ENCODE results near the gene TMEM131L. TPM values are rescaled to one million over a fixed set of nuclear protein-coding genes. Genes with fewer than 3 reads are reported as not detected.
A peak's percentile ranks its signal among the peaks of the same experiment; 100 is the strongest.

TMEM131L gene
- total RNA-seq, 1 experiment from 2014 or later = 19.7 TPM

- H3K9ac ChIP-seq (ENCODE audit: low read length) = peak overlapping the region; percentile 55
- H3K4me3 ChIP-seq (replicated peaks in 1 of 2; ENCODE audit: low read depth in 1 of 2, low read length in 2 of 2) = no peak overlapping the region
- no peaks in the 10 kb centered on the region for H3K9me2 ChIP-seq (ENCODE audit: insufficient read depth)
- no peaks in the 10 kb centered on the region for H3K36me3 ChIP-seq (ENCODE audit: control insufficient read depth in 1 of 2, insufficient read depth in 2 of 2, low read length in 2 of 2)
- DNase-seq (ENCODE audit: low read depth, low spot score) (no peak), ATAC-seq (no peak)
- ChIA-PET POLR2A (no interaction called here), CTCF (interaction anchor here (1.6 kb wide), 1 partner anchor 13 kb away, joined by 4 read pairs; no protein-coding TSS in a partner anchor), RAD21 (ENCODE audit: low non-redundant PET in 1 of 2, low total read pairs in 2 of 2, uncharacterized antibody in 2 of 2, unreplicated experiment in 2 of 2) (no interaction called here)
- H3K9me3 ChIP-seq (ENCODE audit: control insufficient read depth in 1 of 2, insufficient read depth in 1 of 2, low read depth in 1 of 2, low read length in 2 of 2) = no peaks in the 10 kb centered on the region
- BruUV-seq (replicated peaks) = no TSS peak
- H3K4me2 ChIP-seq (ENCODE audit: low read length) = peak overlapping the region; percentile 87
- no peak overlapping the region for H2AFZ ChIP-seq (ENCODE audit: low read depth, low read length, poor library complexity, severe bottlenecking)
- H3K27ac ChIP-seq (ENCODE audit: low read depth, low read length) = peak overlapping the region; percentile 75; the same call in 1 of the 2 replicates
- TF ChIP-seq ZFX (IDR thresholded peaks at IDR 0.05) (no peak), SRF (IDR thresholded peaks at IDR 0.05; ENCODE audit: low read depth) (no peak), EZH2phosphoT487 (IDR thresholded peaks at IDR 0.05; ENCODE audit: borderline replicate concordance) (no peak), YY1 (IDR thresholded peaks at IDR 0.05; ENCODE audit: extremely low read depth, insufficient replicate concordance, low read depth, low read length) (no peak), JUND (IDR thresholded peaks at IDR 0.05) (no peak), CBX3 (IDR thresholded peaks at IDR 0.05; ENCODE audit: low read depth) (no peak), EGR1 (IDR thresholded peaks at IDR 0.05; ENCODE audit: low read depth) (no peak), ATF3 (IDR thresholded peaks at IDR 0.05) (no peak), CEBPB (IDR thresholded peaks at IDR 0.05; ENCODE audit: low read depth) (no peak), SIN3A (IDR thresholded peaks at IDR 0.05; ENCODE audit: low read depth) (no peak), ELF1 (IDR thresholded peaks at IDR 0.05; ENCODE audit: borderline replicate concordance, low read depth) (no peak), RAD21 (IDR thresholded peaks at IDR 0.05; ENCODE audit: low read depth) (no peak), SP1 (IDR thresholded peaks at IDR 0.05; ENCODE audit: low read depth) (no peak), POLR2AphosphoS5 (IDR thresholded peaks at IDR 0.05; ENCODE audit: low read depth, low read length) (no peak), EZH2 (IDR thresholded peaks at IDR 0.05) (no peak), ZBTB33 (IDR thresholded peaks at IDR 0.05; ENCODE audit: extremely low read depth, insufficient replicate concordance, low read length) (no peak), CTCF (IDR thresholded peaks at IDR 0.05 in 2 of 3, conservative IDR thresholded peaks at IDR 0.05 in 1 of 3; ENCODE audit: borderline replicate concordance in 1 of 3, insufficient read depth in 1 of 3, low read depth in 2 of 3, low read length in 2 of 3) (no peak), TCF7L2 (IDR thresholded peaks at IDR 0.05; ENCODE audit: borderline replicate concordance, extremely low read depth, insufficient read depth, insufficient read length) (no peak)
- H3K4me1 ChIP-seq (ENCODE audit: control insufficient read depth in 1 of 2, insufficient read depth in 2 of 2, low read length in 2 of 2) = peaks cover 28 to 48% of the 10 kb centered on the region in 2 experiments
- intact Hi-C loops (cut with micrococcal nuclease) = no loop called here
- peaks cover 41% of the 10 kb centered on the region for H3K79me2 ChIP-seq (ENCODE audit: insufficient read depth, low read length)
- H4K20me1 ChIP-seq (ENCODE audit: insufficient read depth) = no peaks in the 10 kb centered on the region
- H3K27me3 ChIP-seq (ENCODE audit: insufficient read depth, low read length) = no peaks in the 10 kb centered on the region
These were observed 19.2 kb downstream of the TMEM131L start for GRCh38 chr4:153485359-153485758.
